ENCODE data around the gene SPOP.

The SPOP gene

DNA sequence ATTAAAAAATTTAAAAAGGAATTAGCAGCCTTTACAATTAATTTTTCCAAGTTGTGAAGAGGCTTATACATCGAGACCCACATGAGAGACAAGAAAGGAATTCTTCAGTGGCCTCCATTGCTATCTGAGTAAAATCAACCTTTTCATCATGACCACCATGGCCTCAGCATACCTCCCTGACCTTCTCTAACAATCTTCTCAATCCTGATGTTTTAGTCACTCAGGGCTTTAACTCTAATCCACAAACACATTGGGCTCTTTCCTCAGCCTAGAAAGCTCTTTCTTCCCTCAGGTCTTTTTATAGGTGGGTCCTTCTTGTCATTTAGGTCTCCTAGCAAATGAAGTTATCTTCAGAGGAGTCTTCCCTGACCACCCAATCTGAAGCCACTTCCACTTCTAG, 46.4 kb downstream of the SPOP start:
- no peak for TF ChIP-seq CTCF (IDR thresholded peaks at IDR 0.05; ENCODE audit: borderline replicate concordance, insufficient read depth, low read depth, low read length)

DNA sequence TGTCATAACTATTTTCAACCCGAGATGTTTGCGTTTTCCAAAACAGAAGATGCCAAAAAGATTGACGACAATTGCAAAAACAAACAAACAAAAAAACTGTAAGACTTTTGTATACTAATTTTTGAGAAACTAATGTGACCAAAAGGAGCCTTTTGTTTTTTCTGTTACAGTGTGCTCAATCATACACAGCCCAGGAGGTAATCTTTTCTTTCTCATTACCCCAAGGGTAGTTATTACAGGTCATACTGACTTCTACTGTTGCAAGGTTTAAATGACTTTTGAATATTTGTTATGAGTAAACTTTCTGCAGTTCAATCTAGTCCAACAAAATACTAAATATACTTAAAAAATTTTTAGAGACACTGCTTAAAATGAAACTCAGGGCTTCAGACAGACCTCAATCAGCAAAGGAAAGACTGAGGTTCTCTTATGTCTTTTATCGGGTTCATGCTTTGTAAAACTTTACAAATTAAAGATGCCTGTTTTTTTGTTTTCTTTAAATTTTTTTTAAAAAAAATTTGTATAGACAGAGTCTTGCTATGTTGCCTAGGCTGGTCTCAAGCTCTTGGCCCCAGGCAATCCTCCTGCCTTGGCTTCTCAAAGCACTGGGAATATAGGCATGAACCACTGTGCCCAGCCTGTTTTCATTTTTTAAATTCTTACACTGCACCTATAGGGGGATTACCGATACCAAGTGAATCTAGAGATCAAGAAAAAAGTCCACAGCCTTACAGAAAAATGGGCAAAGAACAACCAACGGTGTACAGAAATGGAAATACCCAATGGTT, 47.6 kb downstream of the SPOP start:
- no peak overlapping the region for H3K4me3 ChIP-seq (ENCODE audit: low read depth, low read length)
- TF ChIP-seq CTCF (IDR thresholded peaks at IDR 0.05; ENCODE audit: borderline replicate concordance, insufficient read depth, low read depth, low read length): no peak

More for the DNA sequence above, 46.4 kb downstream of the SPOP start:
- no peak overlapping the region for H3K4me3 ChIP-seq (ENCODE audit: low read depth, low read length)

DNA sequence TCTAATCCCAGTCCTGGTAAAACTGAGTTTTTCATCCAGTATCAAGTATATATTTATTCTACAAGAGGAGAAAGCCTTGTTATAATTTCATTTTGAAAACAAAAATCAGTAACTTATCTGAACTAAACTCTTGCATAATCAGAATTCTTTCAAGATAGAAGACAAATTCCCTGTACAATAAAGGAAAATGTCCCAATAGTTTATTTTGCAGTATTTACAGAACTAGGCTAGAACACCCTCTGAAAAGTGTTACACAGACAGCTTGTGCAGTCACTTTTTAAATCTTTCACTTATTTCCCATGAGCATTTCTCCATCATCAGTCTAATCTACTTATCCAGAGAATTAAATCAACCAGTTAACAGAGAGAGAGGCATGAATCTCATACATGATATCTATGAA, 48.5 kb downstream of the SPOP start:
- H3K4me3 ChIP-seq (ENCODE audit: low read depth, low read length): no peak overlapping the region
- TF ChIP-seq CTCF (IDR thresholded peaks at IDR 0.05; ENCODE audit: borderline replicate concordance, insufficient read depth, low read depth, low read length): no peak

DNA sequence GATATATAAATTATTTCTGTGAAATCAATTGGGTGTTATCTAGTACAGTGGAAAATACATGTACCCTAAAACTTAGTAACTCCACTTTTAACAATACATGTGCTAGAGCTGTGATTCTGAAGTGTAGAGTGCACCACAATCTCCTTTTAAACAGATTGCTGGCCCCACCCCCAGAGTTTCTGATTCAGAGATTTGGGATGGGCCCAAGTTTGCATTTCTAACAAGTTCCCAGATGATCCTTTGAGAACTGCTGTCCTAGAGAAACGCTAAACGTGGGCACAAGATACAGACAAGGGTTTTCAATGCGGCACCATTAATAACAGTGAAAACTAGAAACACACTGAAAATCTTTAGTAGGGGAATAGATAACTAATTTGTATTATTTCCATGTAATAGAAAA, 53.0 kb downstream of the SPOP start:
- TF ChIP-seq CTCF (IDR thresholded peaks at IDR 0.05; ENCODE audit: borderline replicate concordance, insufficient read depth, low read depth, low read length): no peak
- no peak overlapping the region for H3K4me3 ChIP-seq (ENCODE audit: low read depth, low read length)

DNA sequence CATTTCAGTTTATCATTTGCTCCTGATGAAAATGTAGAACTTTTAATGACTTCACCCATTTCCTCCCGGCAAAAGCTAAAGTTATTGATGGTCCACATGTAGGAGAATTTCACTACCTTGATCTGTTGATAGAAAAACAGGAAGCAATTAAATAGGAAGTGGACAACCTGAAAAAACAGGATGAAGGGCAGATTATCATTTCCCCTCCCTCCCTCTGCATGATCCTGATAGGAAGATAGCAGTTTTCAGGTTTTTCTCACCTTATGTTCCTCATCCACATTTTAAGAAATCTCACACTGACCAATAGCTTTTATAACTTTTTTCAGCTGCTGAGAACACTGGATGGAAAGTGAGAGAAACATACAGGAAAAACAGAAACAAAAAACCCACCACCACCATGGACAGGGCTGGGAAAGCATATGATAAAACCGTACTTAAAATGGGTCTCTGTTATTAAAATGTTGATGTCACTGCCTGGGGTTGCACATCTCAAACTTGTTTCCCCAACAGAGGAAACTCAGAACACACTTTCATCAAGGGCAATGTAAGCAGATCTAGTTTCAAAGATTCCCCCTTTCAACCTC, 55.9 kb downstream of the SPOP start:
- TF ChIP-seq CTCF (IDR thresholded peaks at IDR 0.05; ENCODE audit: borderline replicate concordance, insufficient read depth, low read depth, low read length): no peak
- no peak overlapping the region for H3K4me3 ChIP-seq (ENCODE audit: low read depth, low read length)

DNA sequence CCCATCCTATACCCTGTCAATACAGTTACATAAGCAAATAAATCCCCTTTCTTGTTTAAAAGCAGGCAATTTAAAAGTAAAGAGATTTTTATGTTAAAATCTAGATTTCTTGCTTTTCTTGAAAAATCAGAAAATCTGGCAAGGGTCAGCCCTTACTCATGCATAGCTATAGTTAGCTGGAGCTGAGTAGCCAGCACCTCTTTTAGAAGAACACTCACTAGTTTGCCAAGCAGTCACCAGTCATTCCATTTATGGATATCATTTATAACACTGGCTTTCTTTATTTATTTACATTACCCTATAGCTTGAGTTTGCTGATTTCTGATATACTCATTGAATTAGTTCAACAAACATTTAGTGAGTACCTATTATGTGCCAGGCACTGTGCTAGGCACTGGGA, 56.5 kb downstream of the SPOP start:
- H3K4me3 ChIP-seq (ENCODE audit: low read depth, low read length): no peak overlapping the region
- no peak for TF ChIP-seq CTCF (IDR thresholded peaks at IDR 0.05; ENCODE audit: borderline replicate concordance, insufficient read depth, low read depth, low read length)

DNA sequence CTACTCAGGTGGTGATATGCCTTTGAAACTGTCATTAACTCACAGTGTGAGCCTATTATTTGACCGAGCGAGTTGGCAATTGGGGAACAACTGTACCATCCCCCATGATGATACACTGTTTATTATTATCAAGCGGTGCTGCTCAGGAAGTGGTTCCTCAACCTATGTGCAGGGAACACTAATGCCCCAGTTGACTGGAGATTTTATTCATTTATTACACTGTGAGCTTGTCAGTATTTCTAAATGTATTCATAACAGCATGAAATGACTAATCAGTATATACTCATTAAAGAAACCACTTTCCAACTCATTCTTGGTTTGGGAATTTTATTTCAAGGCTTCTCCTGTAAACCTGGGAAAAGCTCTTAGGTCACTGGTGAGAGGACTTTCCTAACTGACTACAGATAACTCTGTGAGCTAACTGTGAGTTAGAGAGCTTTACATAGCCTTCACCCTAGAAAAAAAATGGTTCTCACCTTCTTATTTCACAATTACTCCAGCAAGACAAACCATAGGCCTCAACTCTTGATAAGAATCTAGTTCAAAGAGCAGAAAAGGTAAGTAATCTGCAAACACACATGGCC, 59.8 kb downstream of the SPOP start:
- no peak for TF ChIP-seq CTCF (IDR thresholded peaks at IDR 0.05; ENCODE audit: borderline replicate concordance, insufficient read depth, low read depth, low read length)
- H3K4me3 ChIP-seq (ENCODE audit: low read depth, low read length): no peak overlapping the region

Measured in GM12875 (cell line).